Activated CD4-positive, CD25-positive, alpha-beta regulatory T cell (primary cell): ENCODE measurements around the gene SCAPER.
"Not testable (repeated sequence)": the region's sequence is repeated elsewhere in the genome, so short reads cannot be mapped to it uniquely, and the experiment has no call there.

Experiments
- DNase-seq, 4 experiments: peaks; one replicate each; lab custom pipeline; 2025; lab: John Stamatoyannopoulos, UW

Gene SCAPER

GRCh38 chr15:76904461-76905012 is 603 bp downstream of the SCAPER start:
- DNase-seq: no peak

- no peak for DNase-seq
These were observed 1.9 kb downstream of the SCAPER start for GRCh38 chr15:76903251-76903681.

GRCh38 chr15:76901965-76902364 is 3.2 kb downstream of the SCAPER start:
- no peak for DNase-seq

- not testable (repeated sequence) for DNase-seq
These were observed 5.2 kb downstream of the SCAPER start for GRCh38 chr15:76899931-76900310.

- not testable (repeated sequence) for DNase-seq
These were observed 5.8 kb downstream of the SCAPER start for GRCh38 chr15:76899176-76899930.

DNA sequence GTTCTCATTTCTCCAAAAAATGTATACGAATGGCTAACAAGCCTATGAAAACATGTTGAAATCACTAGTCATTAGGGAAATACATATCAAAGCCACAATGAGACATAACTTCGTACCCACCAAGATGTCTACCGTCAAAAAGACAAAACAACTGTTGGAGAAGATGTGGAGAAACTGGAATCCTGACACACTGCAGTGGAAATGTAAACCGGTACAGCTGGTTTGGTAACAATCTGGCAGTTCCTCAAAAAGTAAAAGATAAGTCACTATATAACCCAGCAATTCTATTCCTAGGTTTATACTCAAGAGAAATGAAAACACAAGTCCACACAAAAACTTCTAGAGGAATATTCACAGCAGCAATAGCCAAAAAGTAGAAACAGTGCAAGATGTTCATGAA is 7.0 kb downstream of the SCAPER start:
- no peak for DNase-seq

DNA sequence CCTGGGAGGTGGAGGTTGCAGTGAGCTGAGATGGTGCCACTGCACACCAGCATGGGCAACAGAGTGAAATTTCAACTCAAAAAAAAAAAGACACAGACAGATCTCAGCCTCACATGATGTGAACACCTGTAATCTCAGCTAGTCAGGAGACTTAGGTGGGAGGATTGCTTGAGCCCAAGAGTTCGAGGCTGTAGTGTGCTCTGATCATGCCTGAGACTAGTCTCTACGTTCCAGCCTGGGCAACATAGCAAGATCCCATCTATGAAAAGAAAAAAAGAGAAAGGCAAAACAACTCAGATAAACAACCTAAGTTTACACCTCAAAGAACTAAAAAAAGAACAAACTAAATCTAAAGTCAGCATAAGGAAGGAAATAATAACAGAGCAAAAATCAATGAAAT is 11.0 kb downstream of the SCAPER start:
- DNase-seq: no peak

GRCh38 chr15:76892836-76893235 is 12.3 kb downstream of the SCAPER start:
- DNase-seq: not testable (repeated sequence)

DNA sequence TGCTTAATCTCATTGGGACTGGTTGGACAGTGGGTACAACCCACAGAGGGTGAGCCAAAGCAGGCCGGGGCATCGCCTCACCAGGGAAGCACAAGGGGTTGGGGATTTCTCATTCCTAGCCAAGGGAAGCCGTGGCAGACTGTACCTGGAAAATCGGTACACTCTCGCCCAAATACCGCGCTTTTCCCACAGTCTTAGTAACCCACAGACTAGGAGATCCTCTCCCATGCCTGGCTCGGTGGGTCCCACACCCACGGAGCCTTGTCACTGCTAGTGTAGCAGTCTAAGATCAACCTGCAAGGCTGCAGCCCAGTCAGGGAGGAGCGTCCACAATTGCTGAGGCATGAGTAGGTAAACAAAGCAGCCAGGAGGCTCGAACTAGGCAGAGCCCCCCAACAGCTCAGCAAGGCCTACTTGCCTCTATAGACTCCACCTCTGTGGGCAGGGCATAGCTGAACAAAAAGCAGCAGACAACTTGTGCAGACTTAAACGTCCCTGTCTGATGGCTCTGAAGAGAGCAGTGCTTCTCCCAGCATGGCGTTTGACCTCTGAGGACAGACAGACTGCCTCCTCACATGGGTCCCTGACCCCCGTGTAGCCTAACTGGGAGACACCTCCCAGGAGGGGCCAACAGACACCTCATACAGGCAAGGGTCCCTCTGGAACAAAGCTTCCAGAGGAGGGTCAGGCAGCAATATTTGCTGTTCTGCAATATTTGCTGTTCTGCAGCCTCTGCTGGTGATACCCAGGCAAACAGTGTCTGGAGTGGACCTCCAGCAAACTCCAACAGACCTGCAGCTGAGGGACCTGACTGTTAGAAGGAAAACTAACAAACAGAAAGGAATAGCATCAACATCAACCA is 17.6 kb downstream of the SCAPER start:
- not testable (repeated sequence) for DNase-seq

GRCh38 chr15:76885212-76885611 is 19.9 kb downstream of the SCAPER start:
- no peak for DNase-seq

- DNase-seq: no peak
These were observed 29.2 kb downstream of the SCAPER start for GRCh38 chr15:76875911-76876310.

GRCh38 chr15:76873066-76873465 is 32.1 kb downstream of the SCAPER start:
- not testable (repeated sequence) for DNase-seq

DNA sequence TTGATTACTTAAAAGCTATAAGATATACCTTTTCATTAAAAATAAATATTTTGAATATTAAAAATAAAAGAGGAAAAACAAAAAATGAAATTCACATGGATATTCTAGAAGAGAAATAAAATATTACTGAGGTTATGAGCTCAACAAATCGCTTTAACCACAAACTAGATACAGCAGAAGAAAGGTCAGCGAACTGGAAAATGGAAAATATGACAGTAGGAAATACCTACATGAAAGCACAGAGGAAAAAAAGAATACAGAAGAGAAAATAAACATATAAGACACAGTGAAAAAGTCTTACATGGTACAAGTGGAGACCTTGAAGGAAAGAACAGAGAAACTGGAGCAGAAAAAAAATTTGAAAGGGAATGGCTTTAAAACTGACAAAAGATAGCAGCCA is 33.2 kb downstream of the SCAPER start:
- DNase-seq: no peak

DNA sequence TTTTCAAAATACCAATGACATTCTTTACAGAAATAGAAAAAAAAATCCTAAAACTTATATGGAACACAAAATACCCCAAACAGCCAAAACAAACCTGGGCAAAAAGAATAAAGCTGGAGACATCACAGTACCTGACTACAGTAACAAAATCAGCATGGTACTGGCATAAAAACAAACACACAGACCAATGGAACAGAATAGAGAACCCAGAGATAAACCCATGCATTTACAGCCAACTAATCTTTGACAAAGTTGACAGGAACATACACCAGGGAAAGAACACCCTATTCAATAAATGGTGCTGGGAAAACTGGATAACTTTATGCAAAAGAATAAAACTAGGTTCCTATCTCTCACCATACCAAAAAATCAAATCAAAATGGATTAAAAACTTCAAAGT is 36.4 kb downstream of the SCAPER start:
- no peak for DNase-seq

DNA sequence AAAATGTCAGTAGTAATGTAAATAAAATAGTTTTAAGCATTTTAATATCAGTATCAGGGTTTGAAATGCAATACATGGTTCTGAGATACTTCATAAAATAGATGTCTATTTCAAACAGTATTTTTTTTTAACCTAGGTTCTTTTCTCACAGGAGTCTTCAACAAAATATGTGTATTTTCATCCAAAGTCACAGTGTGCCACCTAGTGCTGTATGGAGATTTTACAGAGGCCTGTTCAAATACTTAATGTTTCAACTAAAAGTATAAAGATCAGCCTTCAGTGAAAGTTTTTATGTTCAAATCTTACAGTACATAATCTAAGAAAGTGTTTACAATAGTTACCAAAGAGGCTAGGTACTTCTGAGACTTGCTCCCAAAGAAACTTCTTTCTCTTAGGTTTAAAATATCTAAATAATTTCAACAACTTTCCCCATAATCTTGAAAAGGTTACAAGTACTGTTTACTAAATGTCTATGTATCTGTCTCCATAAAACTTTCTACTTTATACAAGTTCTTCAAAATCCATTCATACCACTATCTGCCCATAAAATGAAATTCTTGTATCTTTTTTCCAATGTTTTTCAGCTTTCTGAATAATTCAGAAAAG is 38.3 kb downstream of the SCAPER start:
- no peak for DNase-seq

DNA sequence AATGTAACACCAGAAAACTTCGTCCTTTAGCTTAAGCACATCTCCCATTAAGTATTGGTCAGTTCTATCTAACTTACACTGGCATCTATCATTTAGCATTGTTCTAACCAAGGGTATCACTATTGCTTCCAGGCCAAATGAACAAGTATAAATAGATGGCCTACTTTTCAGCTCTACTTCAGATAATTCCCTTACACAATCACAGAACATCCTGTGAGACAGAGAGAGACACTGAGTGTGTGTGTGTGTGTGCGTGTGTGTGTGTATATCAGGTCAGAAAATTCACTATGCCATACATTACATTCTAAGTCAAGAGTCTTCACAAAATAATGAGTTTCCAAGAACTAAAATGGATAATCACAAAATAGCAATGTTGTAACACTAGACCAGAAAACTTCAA is 39.1 kb downstream of the SCAPER start:
- no peak for DNase-seq

- no peak for DNase-seq
These were observed 39.6 kb downstream of the SCAPER start for GRCh38 chr15:76865548-76865991.

DNA sequence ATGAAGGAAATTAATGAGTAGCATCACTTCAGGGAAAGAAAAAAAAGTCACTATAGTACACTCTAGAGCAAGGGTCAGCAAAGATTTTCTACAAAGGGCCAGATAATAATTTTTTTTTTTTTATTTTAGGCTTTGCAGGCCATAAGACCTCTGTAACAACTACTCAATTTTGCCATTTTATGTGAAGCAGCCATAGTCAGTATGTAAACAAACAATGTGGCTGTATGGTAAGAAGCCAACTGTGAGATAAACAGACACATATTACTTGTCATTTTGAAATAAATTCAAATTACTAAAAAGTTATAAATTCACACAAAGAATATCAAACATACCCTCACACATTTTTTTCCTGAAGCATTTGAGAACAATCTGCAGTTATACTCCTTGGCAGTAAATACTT is 40.6 kb downstream of the SCAPER start:
- DNase-seq: no peak

DNA sequence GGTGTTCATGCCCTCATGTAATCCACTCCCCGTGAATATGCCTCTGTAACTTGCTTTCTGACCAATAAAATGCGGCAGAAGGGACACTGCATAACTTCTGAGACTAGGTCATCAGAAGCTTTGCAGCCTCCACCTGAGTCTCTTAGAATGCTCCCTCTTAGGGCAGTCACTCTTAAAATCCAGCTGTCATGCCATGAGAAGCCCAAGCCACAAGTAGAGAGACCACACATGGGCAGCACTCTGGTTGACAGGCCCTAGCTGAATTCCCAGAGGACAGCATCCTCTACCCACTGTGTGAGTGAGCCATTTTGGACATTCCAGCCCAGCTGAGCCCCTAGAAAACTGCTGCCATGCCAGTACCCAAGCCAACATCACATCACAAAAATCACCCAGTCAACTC is 41.4 kb downstream of the SCAPER start:
- DNase-seq: no peak

DNA sequence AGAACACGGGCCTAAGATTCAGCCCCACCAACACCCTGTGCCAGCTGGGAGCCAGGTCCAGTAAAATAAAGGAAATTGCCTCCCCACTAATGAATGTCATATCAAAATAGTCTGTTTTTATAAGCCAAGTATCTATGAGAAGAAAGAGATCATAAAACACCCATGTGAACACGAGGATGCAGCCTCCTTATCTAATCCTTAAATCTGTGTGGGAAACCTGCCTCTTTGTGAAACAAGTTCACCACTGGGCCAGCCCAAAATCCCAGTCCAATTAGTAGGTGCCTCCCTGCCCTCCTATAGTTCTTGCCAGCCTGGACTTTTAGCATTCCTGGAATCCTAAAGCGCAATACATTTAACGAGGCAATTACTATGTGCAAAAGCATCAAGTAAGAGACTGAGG is 42.0 kb downstream of the SCAPER start:
- no peak for DNase-seq

- no peak for DNase-seq
These were observed 43.2 kb downstream of the SCAPER start for GRCh38 chr15:76861815-76862397.

- DNase-seq: no peak
These were observed 44.9 kb downstream of the SCAPER start for GRCh38 chr15:76860201-76860600.
